Vagina (tissue), 2 donors: ENCODE data around the gene CDH4.

Experiments used
- POLR2A ChIP-seq, 2 donors: fragments of 450-650 bp; IDR thresholded peaks; one replicate each; pipeline ENCODE4 v1.6.1; 2017; ENCODE audit warnings: antibody characterized with exemption in 2 of 2, mild to moderate bottlenecking in 2 of 2, moderate library complexity in 2 of 2
- TF ChIP-seq, protein P1 (sequence below), 3 experiments: fragments of 450-650 bp in 2 of 3; fragments of 200-600 bp in 1 of 3; sonication (generic) in 1 of 3; IDR thresholded peaks; one replicate each; pipeline ENCODE4 v1.5.1; 2017 to 2019; ENCODE audit warnings: antibody characterized with exemption in 3 of 3, mild to moderate bottlenecking in 2 of 3, moderate library complexity in 2 of 3

DNA sequence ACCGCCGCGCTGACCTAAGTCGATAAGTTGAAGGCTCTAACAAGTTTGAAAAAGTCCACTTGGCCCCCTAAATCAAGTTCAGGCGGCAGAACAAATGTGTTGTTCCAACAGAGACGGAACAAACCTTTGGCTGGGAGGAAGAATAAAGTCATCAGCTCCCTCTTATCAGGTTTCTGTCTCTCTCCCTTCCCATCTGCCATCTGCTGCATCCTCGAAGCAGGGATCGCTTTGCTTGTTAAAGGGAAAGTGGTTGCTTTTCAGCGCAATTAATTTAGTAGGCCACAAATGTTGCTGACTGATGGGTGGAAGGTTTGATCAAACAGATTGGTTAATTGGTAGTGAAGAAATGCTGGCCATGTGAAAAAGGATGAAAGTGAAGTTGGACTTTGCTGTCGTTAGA is 64.3 kb downstream of the CDH4 start:
- TF ChIP-seq, protein P1, sequence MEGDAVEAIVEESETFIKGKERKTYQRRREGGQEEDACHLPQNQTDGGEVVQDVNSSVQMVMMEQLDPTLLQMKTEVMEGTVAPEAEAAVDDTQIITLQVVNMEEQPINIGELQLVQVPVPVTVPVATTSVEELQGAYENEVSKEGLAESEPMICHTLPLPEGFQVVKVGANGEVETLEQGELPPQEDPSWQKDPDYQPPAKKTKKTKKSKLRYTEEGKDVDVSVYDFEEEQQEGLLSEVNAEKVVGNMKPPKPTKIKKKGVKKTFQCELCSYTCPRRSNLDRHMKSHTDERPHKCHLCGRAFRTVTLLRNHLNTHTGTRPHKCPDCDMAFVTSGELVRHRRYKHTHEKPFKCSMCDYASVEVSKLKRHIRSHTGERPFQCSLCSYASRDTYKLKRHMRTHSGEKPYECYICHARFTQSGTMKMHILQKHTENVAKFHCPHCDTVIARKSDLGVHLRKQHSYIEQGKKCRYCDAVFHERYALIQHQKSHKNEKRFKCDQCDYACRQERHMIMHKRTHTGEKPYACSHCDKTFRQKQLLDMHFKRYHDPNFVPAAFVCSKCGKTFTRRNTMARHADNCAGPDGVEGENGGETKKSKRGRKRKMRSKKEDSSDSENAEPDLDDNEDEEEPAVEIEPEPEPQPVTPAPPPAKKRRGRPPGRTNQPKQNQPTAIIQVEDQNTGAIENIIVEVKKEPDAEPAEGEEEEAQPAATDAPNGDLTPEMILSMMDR (IDR thresholded peaks at IDR 0.05): no peak
- no peak for TF ChIP-seq POLR2A (IDR thresholded peaks at IDR 0.05)
